NCI-H2196 (cell line): ENCODE results near the gene PCED1B.

Experiments used
- DNase-seq: peaks from one replicate; lab custom pipeline; 2025; ENCODE audit not compliant: unreplicated experiment; lab: John Stamatoyannopoulos, UW

The PCED1B gene

GRCh38 chr12:47088021-47088944 is 8.9 kb downstream of the PCED1B start:
- peak; percentile 56 for DNase-seq

GRCh38 chr12:47091009-47091408 is 11.6 kb downstream of the PCED1B start:
- no peak for DNase-seq

- DNase-seq, result no peak
Observed at GRCh38 chr12:47094804-47095203, 15.4 kb downstream of the PCED1B start.

GRCh38 chr12:47095446-47096236 is 16.2 kb downstream of the PCED1B start:
- no peak for DNase-seq

GRCh38 chr12:47097276-47097896 is 18.0 kb downstream of the PCED1B start:
- no peak for DNase-seq

GRCh38 chr12:47098099-47098498 is 18.7 kb downstream of the PCED1B start:
- DNase-seq, result no peak

GRCh38 chr12:47099610-47100009 is 20.2 kb downstream of the PCED1B start:
- DNase-seq, result no peak

GRCh38 chr12:47100160-47100559 is 20.7 kb downstream of the PCED1B start:
- no peak for DNase-seq

GRCh38 chr12:47102406-47102805 is 23.0 kb downstream of the PCED1B start:
- no peak for DNase-seq

- DNase-seq, result no peak
Observed at GRCh38 chr12:47102845-47103651, 23.6 kb downstream of the PCED1B start.

- DNase-seq, result peak; percentile 53
Observed at GRCh38 chr12:47105914-47106674, 26.7 kb downstream of the PCED1B start.

GRCh38 chr12:47107446-47107845 is 28.0 kb downstream of the PCED1B start:
- DNase-seq, result no peak

GRCh38 chr12:47107926-47108325 is 28.5 kb downstream of the PCED1B start:
- no peak for DNase-seq

GRCh38 chr12:47110011-47110541 is 30.7 kb downstream of the PCED1B start:
- DNase-seq, result no peak

GRCh38 chr12:47110718-47111391 is 31.4 kb downstream of the PCED1B start:
- no peak for DNase-seq

- DNase-seq, result no peak
Observed at GRCh38 chr12:47111392-47111778, 32.0 kb downstream of the PCED1B start.

- DNase-seq, result no peak
Observed at GRCh38 chr12:47111854-47112253, 32.4 kb downstream of the PCED1B start.

GRCh38 chr12:47112679-47113078 is 33.3 kb downstream of the PCED1B start:
- no peak for DNase-seq

- DNase-seq, result no peak
Observed at GRCh38 chr12:47114481-47114892, 35.1 kb downstream of the PCED1B start.
